Pancreas (tissue), 10 donors: ENCODE data around the gene PSMD13. TPM values are rescaled to one million over a fixed set of nuclear protein-coding genes. Genes with fewer than 3 reads are reported as not detected.

Experiments
- ATAC-seq, 4 donors: fragments of 200-7000 bp; cut with Tn5 transposase; one replicate each; pipeline versions ENCODE4 v1.8.0 to v1.9.1; 2020; ENCODE audit warnings: mild to moderate bottlenecking in 4 of 4, moderate library complexity in 4 of 4
- DNase-seq, 6 donors: peaks; one replicate each; pipeline ENCODE4 v3.0.0-alpha.2; 2020
- FAIRE-seq: peaks from 2 replicates; lab custom pipeline; 2012; peaks lifted over from hg19 to GRCh38; lab: Jason Lieb, UNC
- H3K27ac ChIP-seq, 4 donors: fragments of 200-600 bp; sonication (generic); 1 replicate in 3 of 4; 2 replicates in 1 of 4; pipeline versions ENCODE4 v1.5.0 to v1.8.0; 2020
- H3K27me3 ChIP-seq, 4 donors: fragments of 200-600 bp; one replicate each; pipeline ENCODE4 v1.8.0; 2021
- H3K36me3 ChIP-seq, 3 donors: fragments of 200-600 bp; sonication (generic) in 1 of 3; one replicate each; pipeline versions ENCODE4 v1.5.0 to v1.8.0; 2020 to 2021
- H3K4me1 ChIP-seq, 3 donors: fragments of 200-600 bp; one replicate each; pipeline ENCODE4 v1.8.0; 2021
- H3K4me3 ChIP-seq, 4 donors: fragments of 200-600 bp; sonication (generic) in 2 of 4; one replicate each; pipeline versions ENCODE4 v1.5.0 to v1.8.0; 2020 to 2021
- H3K9me3 ChIP-seq, 4 donors: fragments of 200-600 bp; one replicate each; pipeline ENCODE4 v1.8.0; 2021
- CTCF ChIP-seq, 4 donors: fragments of 200-600 bp; sonication (generic) in 3 of 4; IDR thresholded peaks; one replicate each; pipeline versions ENCODE4 v1.5.0 to v1.8.0; 2021; ENCODE audit warnings: antibody characterized with exemption in 4 of 4
- WGBS, 2 donors: extraction: QIAGEN DNeasy Blood & Tissue Kit; methylation state at CpG; one replicate each; pipeline ENCODE4 v1.1.7; 2013; 5-methylcytosine and 5-hydroxymethylcytosine counted together
- intact Hi-C, 3 donors: fragments of 100-400 bp; cut with DNase I; formaldehyde crosslinking; loops; one replicate each; pipeline versions ENCODE4 v1.11.1 to v1.14.2; 2022
- polyA plus RNA-seq, 2 donors: library from polyadenylated mRNA; stranded (reverse); fragments of 200-250 nt; gene quantifications; one replicate each; pipeline ENCODE4 v1.2.3, GENCODE V29; 2013
- total RNA-seq, 6 donors: library from RNA; stranded (reverse); fragmentation: NEBNext Ultra II Directional in 4 of 6; extraction: Animal tissue kit (Norgen Biotek cat#: 25700) in 4 of 6; gene quantifications; one replicate each; pipeline versions ENCODE4 v1.2.1 to v1.2.4, GENCODE V29; 2021 to 2023
- donor health status: healthy with polysubstance abuse.
- donor health status: DM: no; HTN: no; CAD: no; lungs with moderate emphysema.
- donor health status: DM: no; HTN: no; CAD: no.
- donor health status: control.
- donor health status: control.
- donor health status: Bipolar disorder and iron deficiency.
- donor health status: DM: yes; HTN: yes; CAD: no.
- donor health status: DM: no; HTN: no; CAD: no.
- donor health status: DM: no; HTN: no; CAD: no.
- donor health status: DM: yes; HTN: yes; CAD: no.

Gene PSMD13
- total and polyA plus RNA-seq, 8 donors, result 35.5 to 118 (median 47.0) TPM

DNA sequence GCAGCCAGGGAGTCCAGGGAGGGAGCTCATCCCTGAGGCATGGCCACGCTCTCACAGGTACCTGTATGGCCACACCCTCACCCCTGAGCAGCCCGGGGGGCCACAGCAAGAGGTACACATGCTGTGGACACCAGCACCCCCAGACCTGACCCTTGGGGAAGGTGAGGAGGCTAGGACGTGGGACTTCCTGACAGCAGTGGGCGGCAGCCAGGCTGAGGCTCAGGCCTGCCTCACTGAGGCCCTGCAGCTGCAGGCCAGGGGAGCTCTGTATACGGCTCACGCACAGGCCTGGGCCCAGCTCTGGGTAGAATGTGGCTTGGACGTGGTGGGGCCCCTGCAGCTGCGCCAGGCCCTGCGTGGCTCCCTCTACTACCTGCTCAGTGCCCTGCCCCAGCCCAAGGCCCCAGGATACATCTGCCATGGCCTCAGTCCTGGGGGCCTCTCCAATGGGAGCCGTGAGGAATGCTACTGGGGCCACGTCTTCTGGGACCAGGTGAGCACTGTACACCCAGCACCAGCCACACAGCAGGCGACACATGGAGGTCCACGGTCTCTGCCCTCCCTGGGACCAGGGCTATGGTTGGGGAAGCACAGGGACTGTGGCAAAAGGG lies 54.0 kb downstream of the PSMD13 start:
- peak in 4 of 6 donors; percentile 10 to 69 (median 34) for DNase-seq
- no peaks in the 10 kb centered on the region for H3K27me3 ChIP-seq
- H3K9me3 ChIP-seq, result no peaks in the 10 kb centered on the region
- intact Hi-C loops, result no loop called here
- peak overlapping the region in 3 of 4 donors; percentile 8 to 91 (median 82) for H3K4me3 ChIP-seq
- no peak for FAIRE-seq
- ATAC-seq, result no peak
- peaks cover 0 to 37% (median 0%) of the 10 kb centered on the region in 3 donors for H3K36me3 ChIP-seq
- no peak overlapping the region for H3K27ac ChIP-seq
- H3K4me1 ChIP-seq, result peaks cover 0 to 6% (median 0%) of the 10 kb centered on the region in 3 donors
- TF ChIP-seq CTCF (IDR thresholded peaks at IDR 0.05), result no peak
- WGBS, 2 donors, result 67 to 82% methylated on average over 11 to 13 of the region's 13 CpGs

DNA sequence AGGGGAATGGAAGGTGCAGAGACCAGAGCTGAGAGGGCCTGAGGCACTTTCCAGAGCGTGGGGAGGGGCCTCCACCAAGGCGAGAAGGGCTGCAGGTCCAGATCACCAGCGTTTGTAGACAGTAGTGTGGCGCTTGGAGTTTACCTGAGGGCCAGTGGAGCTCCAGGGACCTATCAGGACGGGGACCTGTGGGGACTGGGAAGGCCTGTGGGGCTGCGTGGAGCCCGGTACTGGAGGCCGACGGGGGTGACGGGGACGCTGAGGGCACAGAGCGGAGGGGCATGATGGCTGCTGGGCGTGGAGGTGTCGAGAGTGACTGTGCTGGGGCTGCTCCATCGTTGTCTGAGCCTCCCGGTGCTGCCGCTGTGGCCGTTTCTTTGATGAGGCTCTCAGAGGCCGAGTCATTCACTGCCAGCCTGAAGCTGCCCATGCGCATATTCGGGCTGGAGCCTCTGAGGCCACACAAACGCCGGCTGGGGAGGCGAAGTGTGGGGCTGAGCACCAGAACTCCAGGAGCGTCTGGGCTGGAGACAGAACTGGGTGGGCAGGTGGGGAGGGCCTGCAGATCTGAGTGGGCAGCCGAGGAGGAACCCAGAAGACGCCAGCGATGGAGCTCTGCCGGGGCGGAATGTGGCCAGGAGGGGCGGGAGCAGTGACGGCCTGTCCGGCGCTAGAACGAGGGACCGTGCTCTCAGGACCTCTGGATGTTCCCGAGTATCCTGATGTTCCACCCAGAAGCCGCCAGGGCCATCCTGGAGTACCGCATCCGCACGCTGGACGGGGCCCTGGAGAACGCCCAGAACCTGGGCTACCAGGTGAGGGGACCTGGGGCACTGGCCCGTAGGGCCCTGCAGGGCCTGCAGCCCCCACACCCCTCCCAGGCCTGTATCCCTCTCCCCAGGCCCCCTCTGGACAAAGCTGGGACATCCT lies 54.8 kb downstream of the PSMD13 start:
- peak overlapping the region in 1 of 4 donors; percentile 91 for H3K4me3 ChIP-seq
- H3K9me3 ChIP-seq, result no peaks in the 10 kb centered on the region
- no peak for ATAC-seq
- intact Hi-C loops, result no loop called here
- peaks cover 0 to 6% (median 0%) of the 10 kb centered on the region in 3 donors for H3K4me1 ChIP-seq
- 83 to 87% methylated on average over 43 to 44 of the region's 44 CpGs for WGBS, 2 donors
- no peak overlapping the region for H3K27ac ChIP-seq
- no peak for FAIRE-seq
- H3K27me3 ChIP-seq, result no peaks in the 10 kb centered on the region
- peak in 4 of 6 donors; percentile 24 to 71 (median 52) for DNase-seq
- no peak for TF ChIP-seq CTCF (IDR thresholded peaks at IDR 0.05)
- H3K36me3 ChIP-seq, result peaks cover 0 to 37% (median 0%) of the 10 kb centered on the region in 3 donors

GRCh38 chr11:292211-293121 lies 55.7 kb downstream of the PSMD13 start:
- DNase-seq (peak in 4 of 6 donors; percentile 18 to 77 (median 48)), ATAC-seq (no peak), FAIRE-seq (no peak)
- WGBS, 2 donors, result 85 to 95% methylated on average over 29 of the region's 29 CpGs
- Histone ChIP-seq H3K9me3 (no peaks in the 10 kb centered on the region), H3K27me3 (no peaks in the 10 kb centered on the region), H3K4me3 (peak overlapping the region in 1 of 4 donors; percentile 91), H3K4me1 (peaks cover 0 to 6% (median 0%) of the 10 kb centered on the region in 3 donors), H3K27ac (no peak overlapping the region), H3K36me3 (peaks cover 0 to 37% (median 0%) of the 10 kb centered on the region in 3 donors)
- no peak for TF ChIP-seq CTCF (IDR thresholded peaks at IDR 0.05)
- intact Hi-C loops, result no loop called here

- WGBS, 2 donors, result 86 to 90% methylated on average over 18 of the region's 18 CpGs
- Histone ChIP-seq H3K36me3 (peaks cover 0 to 37% (median 0%) of the 10 kb centered on the region in 3 donors), H3K9me3 (no peaks in the 10 kb centered on the region), H3K4me1 (peaks cover 0 to 6% (median 0%) of the 10 kb centered on the region in 3 donors), H3K4me3 (no peak overlapping the region), H3K27me3 (no peaks in the 10 kb centered on the region), H3K27ac (no peak overlapping the region)
- no peak for ATAC-seq
- FAIRE-seq, result no peak
- intact Hi-C loops, result no loop called here
- no peak for TF ChIP-seq CTCF (IDR thresholded peaks at IDR 0.05)
- peak in 3 of 6 donors; percentile 7 to 58 (median 37) for DNase-seq
Measured at GRCh38 chr11:293271-293851, 56.6 kb downstream of the PSMD13 start.
